K562 (cell line): ENCODE measurements around the gene NTN1. TPM values are rescaled to one million over a fixed set of nuclear protein-coding genes. Genes with fewer than 3 reads are reported as not detected.

Source experiments
- ATAC-seq: fragments of 200-7000 bp; cut with Tn5 transposase; 3 replicates; pipeline ENCODE4 v1.9.1; 2020; ENCODE audit warnings: moderate library complexity
- BruUV-seq: library from RNA; stranded (reverse); fragments of 400-500 nt; replicated peaks from 2 replicates; lab custom pipeline; 2021; lab: Mats Ljungman, UMichigan
- CTCF ChIA-PET: fragments of 300-600 bp; formaldehyde crosslinking; extraction: SDS; loops from one replicate; lab custom pipeline; 2021; ENCODE audit warnings: low intra/inter-chr PET ratio; lab: Yijun Ruan, JAX
- POLR2A ChIA-PET: fragments of 300-600, 350-650 bp; sonication (Branson Sonifier 250); formaldehyde crosslinking; extraction: SDS; loops from one replicate; lab custom pipeline; 2021; ENCODE audit warnings: antibody characterized with exemption, inconsistent platforms; lab: Yijun Ruan, JAX
- DNase-seq, 4 experiments: peaks; one replicate each; pipeline versions ENCODE4 v3.0.0 to v3.0.0-alpha.2; 2011 to 2018; ENCODE audit warnings: low spot score in 3 of 4, mixed read lengths in 3 of 4; ENCODE audit errors: extremely low read depth in 1 of 4
- FAIRE-seq: peaks from 2 replicates; lab custom pipeline; 2011; peaks lifted over from hg19 to GRCh38; lab: Jason Lieb, UNC
- H2AFZ ChIP-seq: 2 replicates; pipeline ENCODE4 v1.6.0; 2011; ENCODE audit warnings: low read depth, low read length, control low read depth, inconsistent platforms
- H3K27ac ChIP-seq: fragments of 200-600 bp; 3 replicates; pipeline ENCODE4 v1.8.0; 2011; ENCODE audit warnings: low read depth, mild to moderate bottlenecking, control low read depth, inconsistent platforms, low read length, moderate library complexity, mixed read lengths; ENCODE audit errors: extremely low read depth
- H3K27me3 ChIP-seq, 2 experiments: fragments of 300-600 bp in 1 of 2; 2 replicates in 1 of 2; 3 replicates in 1 of 2; pipeline versions ENCODE4 v1.6.0 to v1.8.0; 2011; ENCODE audit warnings: inconsistent platforms in 2 of 2, low read length in 2 of 2, mild to moderate bottlenecking in 1 of 2, mixed read lengths in 1 of 2, moderate library complexity in 1 of 2; ENCODE audit not compliant: control insufficient read depth in 2 of 2, insufficient read depth in 2 of 2
- H3K36me3 ChIP-seq: fragments of 300-600 bp; 3 replicates; pipeline ENCODE4 v1.8.0; 2011; ENCODE audit warnings: mild to moderate bottlenecking, low read length, inconsistent platforms; ENCODE audit not compliant: control insufficient read depth, insufficient read depth
- H3K4me1 ChIP-seq, 2 experiments: fragments of 200-600 bp in 1 of 2; replicated peaks in 1 of 2; 2 replicates in 1 of 2; 3 replicates in 1 of 2; pipeline versions ENCODE4 v1.5.1 to v1.8.0; 2011; ENCODE audit warnings: inconsistent platforms in 2 of 2, low read length in 2 of 2, mild to moderate bottlenecking in 1 of 2, mixed read lengths in 1 of 2, moderate library complexity in 1 of 2; ENCODE audit not compliant: control insufficient read depth in 2 of 2, insufficient read depth in 2 of 2
- H3K4me2 ChIP-seq: 2 replicates; pipeline ENCODE4 v1.6.1; 2011; ENCODE audit warnings: low read length, control low read depth, inconsistent platforms, mixed read lengths; ENCODE audit not compliant: insufficient read depth
- H3K4me3 ChIP-seq: fragments of 200-600 bp; sonication (generic), shearing (Covaris generic); 2 replicates; pipeline ENCODE4 v1.5.1; 2016; ENCODE audit warnings: control low read depth, inconsistent platforms
- H3K79me2 ChIP-seq: fragments of 200-600 bp; 3 replicates; pipeline ENCODE4 v1.8.0; 2011; ENCODE audit warnings: low read length, inconsistent platforms; ENCODE audit not compliant: control insufficient read depth, insufficient read depth
- H3K9ac ChIP-seq, 2 experiments: 2 replicates each; pipeline versions ENCODE4 v1.6.0 to v1.6.1; 2011; ENCODE audit warnings: low read depth in 2 of 2, low read length in 2 of 2, control low read depth in 1 of 2, inconsistent platforms in 1 of 2, mild to moderate bottlenecking in 1 of 2, mixed read lengths in 1 of 2; ENCODE audit not compliant: insufficient read depth in 1 of 2
- H3K9me1 ChIP-seq: one replicate; pipeline ENCODE4 v1.6.0; 2011; ENCODE audit warnings: inconsistent platforms, mild to moderate bottlenecking, low read length, moderate library complexity; ENCODE audit not compliant: control insufficient read depth, insufficient read depth
- H3K9me3 ChIP-seq: replicated peaks from 2 replicates; pipeline ENCODE4 v1.5.1; 2011; ENCODE audit warnings: low read depth, low read length, inconsistent platforms; ENCODE audit not compliant: control insufficient read depth, insufficient read depth
- H4K20me1 ChIP-seq: replicated peaks from 2 replicates; pipeline ENCODE4 v1.6.1; 2011; ENCODE audit warnings: low read length, inconsistent platforms, mixed read lengths; ENCODE audit not compliant: control insufficient read depth, insufficient read depth
- BDP1 ChIP-seq: IDR thresholded peaks from 3 replicates; pipeline ENCODE4 v1.6.1; 2011; ENCODE audit not compliant: insufficient read length, insufficient read depth
- PBX2 ChIP-seq, 2 experiments: IDR thresholded peaks in 1 of 2; conservative IDR thresholded peaks in 1 of 2; 2 replicates each; pipeline ENCODE4 v1.6.1; 2016; ENCODE audit warnings: low read depth in 2 of 2, mild to moderate bottlenecking in 1 of 2, missing compliant biosample characterization in 1 of 2, missing genetic modification characterization in 1 of 2, moderate library complexity in 1 of 2
- SREBF2 ChIP-seq: sonication (generic); formaldehyde crosslinking; IDR thresholded peaks from 2 replicates; pipeline ENCODE4 v1.4.0; 2020; ENCODE audit warnings: mild to moderate bottlenecking, missing genetic modification reagents
- ZNF398 ChIP-seq: fragments of 250-450 bp; sonication (Bioruptor Pico); IDR thresholded peaks from 2 replicates; pipeline ENCODE4 v1.8.0; 2021; ENCODE audit warnings: moderate library complexity, mild to moderate bottlenecking, inconsistent platforms
- ZNF76 ChIP-seq: fragments of 250-450 bp; sonication (Bioruptor Pico); IDR thresholded peaks from 2 replicates; pipeline ENCODE4 v1.4.0; 2020; ENCODE audit warnings: mild to moderate bottlenecking, moderate library complexity, borderline replicate concordance
- in situ Hi-C: fragments of 300-500 bp; cut with MboI; formaldehyde crosslinking; loops from 4 replicates; pipeline ENCODE4 v1.15.0; 2018; ENCODE audit warnings: inconsistent platforms, mixed read lengths
- intact Hi-C: fragments of 100-400 bp; cut with micrococcal nuclease; formaldehyde crosslinking; loops from 2 replicates; pipeline ENCODE4 v1.14.2; 2022
- polyA plus RNA-seq, 8 experiments: library from polyadenylated mRNA; depleted of rRNA in 4 of 8; stranded (reverse) in 5 of 8; unstranded in 3 of 8; fragments of >200 nt; fragmentation: Nextera tagmentation in 2 of 8; fragmentation: Illumina TruSeq in 1 of 8; extraction: Ambion mirVana in 2 of 8; extraction: Trizol in 1 of 8; gene quantifications; 2 replicates each; pipeline versions ENCODE4 v1.2.1 to v1.2.3, GENCODE V29; 2011 to 2014; ENCODE audit warnings: inconsistent platforms in 1 of 8, missing spikeins in 1 of 8
- total RNA-seq, 7 experiments: library from RNA; depleted of rRNA in 6 of 7; stranded (reverse); fragments of >200 nt in 6 of 7; fragmentation: Illumina TruSeq in 2 of 7; extraction: Trizol in 2 of 7; gene quantifications; 2 replicates each; pipeline versions ENCODE4 v1.2.1 to v1.2.3, GENCODE V29; 2011 to 2021; ENCODE audit warnings: low replicate concordance in 1 of 7

The NTN1 gene
- total and polyA plus RNA-seq, 9 of the 15 experiments (the other 6 are each of a cell fraction or from before 2014, with no cell fraction given): 0.02 TPM; not detected in 8

GRCh38 chr17:8976638-8977037 is 44.7 kb upstream of the NTN1 start (continued):
- TF ChIP-seq ZNF398 (CRISPR knock-in tag) (no peak), ZNF76 (CRISPR knock-in tag) (no peak)

- H3K4me2 ChIP-seq: no peak overlapping the region
- H3K9me3 ChIP-seq: no peaks in the 10 kb centered on the region
- H3K36me3 ChIP-seq: no peaks in the 10 kb centered on the region
- no peak overlapping the region for H3K27ac ChIP-seq
- no peaks in the 10 kb centered on the region; a peak in 1 of 5 replicates for H3K27me3 ChIP-seq
- no TSS peak for BruUV-seq
- no peak overlapping the region for H3K9ac ChIP-seq
- TF ChIP-seq BDP1 (no peak), PBX2 (CRISPR knock-in tag; IDR thresholded peaks at IDR 0.05; ENCODE audit: low read depth) (no peak), PBX2 (tag; conservative IDR thresholded peaks at IDR 0.05; ENCODE audit: low read depth) (no peak), SREBF2 (CRISPR knock-in tag) (no peak)
- ATAC-seq (no peak), FAIRE-seq (no peak), DNase-seq (no peak)
- no peaks in the 10 kb centered on the region for H3K9me1 ChIP-seq
- ChIA-PET CTCF (no interaction called here), POLR2A (no interaction called here)
- in situ Hi-C loops: loop anchor here (25.0 kb wide), 2 partner anchors 558 to 917 kb away; no protein-coding TSS in a partner anchor
- H3K4me1 ChIP-seq: no peaks in the 10 kb centered on the region
- H4K20me1 ChIP-seq: no peaks in the 10 kb centered on the region
- H3K79me2 ChIP-seq: no peaks in the 10 kb centered on the region
- H2AFZ ChIP-seq: no peak overlapping the region
- intact Hi-C loops: no loop called here
- H3K4me3 ChIP-seq: no peak overlapping the region
Measured at GRCh38 chr17:8979715-8980114, 41.6 kb upstream of the NTN1 start.
